H9 (cell line): ENCODE results near the gene C17orf107. TPM values are rescaled to one million over a fixed set of nuclear protein-coding genes. Genes with fewer than 3 reads are reported as not detected.

Source experiments
- DNase-seq: peaks from one replicate; pipeline ENCODE4 v3.0.0-alpha.2; 2017
- H2AFZ ChIP-seq: one replicate; pipeline ENCODE4 v1.6.1; 2013; ENCODE audit warnings: mild to moderate bottlenecking, low read length, control low read depth, moderate library complexity
- H2AK5ac ChIP-seq: 2 replicates; pipeline ENCODE4 v1.6.1; 2013; ENCODE audit warnings: low read length, control low read depth, mixed read lengths; ENCODE audit not compliant: insufficient read length
- H2BK120ac ChIP-seq: one replicate; pipeline ENCODE4 v1.6.1; 2013; ENCODE audit warnings: low read depth, mild to moderate bottlenecking, low read length, control low read depth, inconsistent platforms; ENCODE audit not compliant: poor library complexity, severe bottlenecking
- H2BK12ac ChIP-seq: 2 replicates; pipeline ENCODE4 v1.6.1; 2013; ENCODE audit warnings: low read length, control low read depth, mixed read lengths, low read depth; ENCODE audit not compliant: insufficient read length
- H2BK15ac ChIP-seq: 2 replicates; pipeline ENCODE4 v1.6.1; 2013; ENCODE audit warnings: low read depth, low read length, control low read depth
- H2BK20ac ChIP-seq: one replicate; pipeline ENCODE4 v1.6.1; 2013; ENCODE audit warnings: low read depth, mild to moderate bottlenecking, low read length, control low read depth, inconsistent platforms; ENCODE audit not compliant: poor library complexity, severe bottlenecking
- H2BK5ac ChIP-seq: 2 replicates; pipeline ENCODE4 v1.6.1; 2013; ENCODE audit warnings: low read length, control low read depth, mixed read lengths; ENCODE audit not compliant: insufficient read length
- H3K14ac ChIP-seq: 2 replicates; pipeline ENCODE4 v1.6.1; 2013; ENCODE audit warnings: low read length, control low read depth; ENCODE audit not compliant: insufficient read depth
- H3K18ac ChIP-seq: 2 replicates; pipeline ENCODE4 v1.6.1; 2013; ENCODE audit warnings: low read depth, mild to moderate bottlenecking, mixed read lengths, low read length, control low read depth; ENCODE audit not compliant: insufficient read length
- H3K23ac ChIP-seq: 2 replicates; pipeline ENCODE4 v1.6.1; 2013; ENCODE audit warnings: low read length, control low read depth, mixed read lengths, low read depth; ENCODE audit not compliant: insufficient read length
- H3K23me2 ChIP-seq: 2 replicates; pipeline ENCODE4 v1.6.1; 2013; ENCODE audit warnings: low read depth, mild to moderate bottlenecking, mixed read lengths, low read length, control low read depth; ENCODE audit not compliant: insufficient read length, poor library complexity, severe bottlenecking
- H3K27ac ChIP-seq: 2 replicates; pipeline ENCODE4 v1.5.1; 2013; ENCODE audit warnings: low read length, control low read depth, mixed read lengths, low read depth; ENCODE audit not compliant: insufficient read length
- H3K27me3 ChIP-seq: 2 replicates; pipeline ENCODE4 v1.6.1; 2013; ENCODE audit warnings: low read length, control low read depth, inconsistent platforms; ENCODE audit not compliant: insufficient read depth
- H3K4ac ChIP-seq: 2 replicates; pipeline ENCODE4 v1.6.1; 2013; ENCODE audit warnings: low read depth, mild to moderate bottlenecking, control low read depth, inconsistent platforms, low read length, moderate library complexity
- H3K4me1 ChIP-seq: 2 replicates; pipeline ENCODE4 v1.6.1; 2013; ENCODE audit warnings: low read length, control low read depth, inconsistent platforms; ENCODE audit not compliant: insufficient read depth
- H3K4me2 ChIP-seq: 2 replicates; pipeline ENCODE4 v1.6.1; 2013; ENCODE audit warnings: low read length, control low read depth, mixed read lengths; ENCODE audit not compliant: insufficient read length, insufficient read depth
- H3K56ac ChIP-seq: 2 replicates; pipeline ENCODE4 v1.6.1; 2013; ENCODE audit warnings: low read depth, mild to moderate bottlenecking, mixed read lengths, low read length, control low read depth; ENCODE audit not compliant: insufficient read length
- H3K79me1 ChIP-seq: 2 replicates; pipeline ENCODE4 v1.6.1; 2013; ENCODE audit warnings: low read depth, mild to moderate bottlenecking, moderate library complexity, low read length, control low read depth, inconsistent platforms; ENCODE audit not compliant: insufficient read depth, poor library complexity, severe bottlenecking
- H3K79me2 ChIP-seq: 2 replicates; pipeline ENCODE4 v1.6.1; 2013; ENCODE audit warnings: low read length, control low read depth, inconsistent platforms; ENCODE audit not compliant: insufficient read depth
- H3K9ac ChIP-seq: 2 replicates; pipeline ENCODE4 v1.6.1; 2013; ENCODE audit warnings: low read length, control low read depth, mixed read lengths; ENCODE audit not compliant: insufficient read length; ENCODE audit errors: extremely low read depth
- H3K9me3 ChIP-seq: one replicate; pipeline ENCODE4 v1.6.1; 2013; ENCODE audit warnings: low read depth, low read length, inconsistent platforms; ENCODE audit not compliant: control insufficient read depth
- H3T11ph ChIP-seq: one replicate; pipeline ENCODE4 v1.6.1; 2013; ENCODE audit warnings: mild to moderate bottlenecking, low read length, control low read depth, inconsistent platforms
- H4K20me1 ChIP-seq: one replicate; pipeline ENCODE4 v1.6.1; 2013; ENCODE audit not compliant: control insufficient read depth, insufficient read length, insufficient read depth
- H4K5ac ChIP-seq: 2 replicates; pipeline ENCODE4 v1.6.1; 2013; ENCODE audit warnings: low read depth, mild to moderate bottlenecking, mixed read lengths, low read length, control low read depth; ENCODE audit not compliant: insufficient read length
- H4K8ac ChIP-seq: replicated peaks from 2 replicates; pipeline ENCODE4 v1.6.1; 2013; ENCODE audit warnings: low read length, control low read depth, mixed read lengths, low read depth; ENCODE audit not compliant: insufficient read length
- H4K91ac ChIP-seq: 2 replicates; pipeline ENCODE4 v1.6.1; 2013; ENCODE audit warnings: low read depth, mild to moderate bottlenecking, moderate library complexity, mixed read lengths, low read length, control low read depth; ENCODE audit not compliant: insufficient read length
- H3K27ac Mint-ChIP-seq, 3 experiments: 2 replicates in 2 of 3; 3 replicates in 1 of 3; pipeline ENCODE4 v1.8.0; 2020 to 2021; ENCODE audit warnings: mixed read lengths in 3 of 3, mild to moderate bottlenecking in 1 of 3, moderate library complexity in 1 of 3
- H3K27me3 Mint-ChIP-seq: 2 replicates; pipeline ENCODE4 v1.8.0; 2021; ENCODE audit warnings: low read depth, mild to moderate bottlenecking, moderate library complexity, mixed read lengths
- H3K36me3 Mint-ChIP-seq, 3 experiments: 2 replicates in 2 of 3; 3 replicates in 1 of 3; pipeline ENCODE4 v1.8.0; 2020 to 2021; ENCODE audit warnings: low read depth in 3 of 3, mixed read lengths in 3 of 3; ENCODE audit not compliant: insufficient read depth in 1 of 3
- H3K4me1 Mint-ChIP-seq, 2 experiments: 2 replicates each; pipeline ENCODE4 v1.8.0; 2020; ENCODE audit warnings: mixed read lengths in 2 of 2
- H3K4me3 Mint-ChIP-seq, 2 experiments: 2 replicates in 1 of 2; 3 replicates in 1 of 2; pipeline ENCODE4 v1.8.0; 2020 to 2021; ENCODE audit warnings: mild to moderate bottlenecking in 2 of 2, mixed read lengths in 2 of 2, moderate library complexity in 1 of 2
- H3K9me3 Mint-ChIP-seq, 2 experiments: 2 replicates in 1 of 2; 3 replicates in 1 of 2; pipeline ENCODE4 v1.8.0; 2020; ENCODE audit warnings: mild to moderate bottlenecking in 2 of 2, mixed read lengths in 2 of 2, moderate library complexity in 1 of 2
- CTCF ChIP-seq: fragments of 200-600 bp; sonication (generic); conservative IDR thresholded peaks from 3 replicates; pipeline ENCODE4 v1.8.0; 2021; ENCODE audit warnings: antibody characterized with exemption, mild to moderate bottlenecking
- WGBS: extraction: QIAGEN DNeasy Blood & Tissue Kit; methylation state at CpG from one replicate; pipeline ENCODE4 v1.1.7; 2013; ENCODE audit warnings: missing lambda C conversion rate, low lambda C conversion rate, mixed read lengths; ENCODE audit not compliant: insufficient read length; ENCODE audit errors: extremely low coverage; 5-methylcytosine and 5-hydroxymethylcytosine counted together
- total RNA-seq: library from RNA; stranded (reverse); gene quantifications from 2 replicates; pipeline ENCODE4 v1.2.1, GENCODE V29; 2021

Gene C17orf107
- total RNA-seq, 1 experiment from 2014 or later = 4.4 TPM

- Mint-ChIP-seq H3K4me3 (no peak overlapping the region), H3K27ac (peak overlapping the region in 2 of 3 experiments; percentile 62 to 76; a peak in 1 of 7 replicates), H3K36me3 (peaks cover 8 to 35% (median 32%) of the 10 kb centered on the region in 3 experiments; a peak in 6 of 7 replicates), H3K4me1 (peaks cover 4 to 24% of the 10 kb centered on the region in 2 experiments), H3K27me3 (no peaks in the 10 kb centered on the region), H3K9me3 (no peaks in the 10 kb centered on the region)
- H3K9ac ChIP-seq = no peak overlapping the region
- H3K23ac ChIP-seq = no peak overlapping the region
- H2AFZ ChIP-seq = no peak overlapping the region
- no peak overlapping the region for H3K27ac ChIP-seq
- no peak overlapping the region for H3T11ph ChIP-seq
- no peak overlapping the region for H3K56ac ChIP-seq
- H3K79me2 ChIP-seq = no peaks in the 10 kb centered on the region
- no peak overlapping the region for H2BK5ac ChIP-seq
- no CpG with 5 or more reads among the region's 10 CpGs for WGBS
- H4K8ac ChIP-seq = no peak overlapping the region
- H3K4me1 ChIP-seq = no peaks in the 10 kb centered on the region
- no peak overlapping the region for H2BK12ac ChIP-seq
- no peaks in the 10 kb centered on the region for H3K27me3 ChIP-seq
- H2AK5ac ChIP-seq = no peak overlapping the region
- H3K9me3 ChIP-seq = no peaks in the 10 kb centered on the region
- H4K20me1 ChIP-seq = no peaks in the 10 kb centered on the region
- no peak overlapping the region for H4K91ac ChIP-seq
- H3K79me1 ChIP-seq = no peaks in the 10 kb centered on the region
- H3K18ac ChIP-seq = no peak overlapping the region
- peak; percentile 32 for DNase-seq
- no peak overlapping the region for H2BK20ac ChIP-seq
- no peak overlapping the region; the same call in 1 of the 2 replicates for H3K14ac ChIP-seq
- no peak overlapping the region for H3K4me2 ChIP-seq
- no peak overlapping the region for H4K5ac ChIP-seq
- no peak for TF ChIP-seq CTCF
- no peak overlapping the region for H2BK120ac ChIP-seq
- H2BK15ac ChIP-seq = no peak overlapping the region
- peaks cover 12% of the 10 kb centered on the region for H3K23me2 ChIP-seq
- no peak overlapping the region for H3K4ac ChIP-seq
Observed at GRCh38 chr17:4897198-4897687, 2.1 kb upstream of the C17orf107 start.
